HS-27A (cell line): ENCODE measurements around the gene GSTP1.
"Not testable (repeated sequence)": the region's sequence is repeated elsewhere in the genome, so short reads cannot be mapped to it uniquely, and the experiment has no call there.

Experiments
- DNase-seq: peaks from one replicate; pipeline ENCODE4 v3.0.0-alpha.2; 2012; ENCODE audit warnings: low read depth, missing footprints

The GSTP1 gene

DNA sequence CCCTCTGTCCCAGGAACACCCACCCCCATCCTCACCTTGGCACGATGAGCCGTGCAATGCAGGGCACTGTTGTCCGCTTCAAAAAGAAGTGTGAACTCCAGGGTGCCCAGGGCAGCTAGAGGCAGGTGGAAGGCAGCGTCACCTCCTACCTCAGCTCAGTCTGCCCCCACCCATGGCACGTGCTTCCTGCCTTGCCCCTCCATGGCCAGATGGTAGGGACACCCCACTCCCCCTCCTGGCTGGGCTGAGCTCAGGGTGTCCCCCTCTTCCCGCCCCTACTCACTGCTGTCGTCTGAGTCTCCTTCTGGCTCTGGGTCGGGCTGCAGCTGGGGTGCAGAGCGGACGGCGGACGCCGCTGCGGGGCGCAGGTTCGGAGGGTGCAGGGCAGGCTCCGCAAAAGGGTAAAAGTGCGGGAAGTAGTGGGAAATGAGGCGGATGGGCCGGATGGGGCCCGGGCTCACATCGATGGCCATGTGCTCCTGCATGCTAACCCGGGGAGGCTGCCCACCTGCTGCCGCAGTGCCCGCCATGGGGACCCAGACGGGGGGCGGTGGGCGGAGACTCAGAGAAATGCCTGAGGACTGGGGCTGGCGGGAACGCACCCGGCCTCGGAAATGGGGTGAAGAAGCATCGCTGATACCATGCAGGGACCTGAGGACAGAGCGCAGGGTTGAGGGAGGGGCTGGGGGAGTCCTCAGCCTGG is 32.3 kb downstream of the GSTP1 start:
- DNase-seq, result no peak

DNA sequence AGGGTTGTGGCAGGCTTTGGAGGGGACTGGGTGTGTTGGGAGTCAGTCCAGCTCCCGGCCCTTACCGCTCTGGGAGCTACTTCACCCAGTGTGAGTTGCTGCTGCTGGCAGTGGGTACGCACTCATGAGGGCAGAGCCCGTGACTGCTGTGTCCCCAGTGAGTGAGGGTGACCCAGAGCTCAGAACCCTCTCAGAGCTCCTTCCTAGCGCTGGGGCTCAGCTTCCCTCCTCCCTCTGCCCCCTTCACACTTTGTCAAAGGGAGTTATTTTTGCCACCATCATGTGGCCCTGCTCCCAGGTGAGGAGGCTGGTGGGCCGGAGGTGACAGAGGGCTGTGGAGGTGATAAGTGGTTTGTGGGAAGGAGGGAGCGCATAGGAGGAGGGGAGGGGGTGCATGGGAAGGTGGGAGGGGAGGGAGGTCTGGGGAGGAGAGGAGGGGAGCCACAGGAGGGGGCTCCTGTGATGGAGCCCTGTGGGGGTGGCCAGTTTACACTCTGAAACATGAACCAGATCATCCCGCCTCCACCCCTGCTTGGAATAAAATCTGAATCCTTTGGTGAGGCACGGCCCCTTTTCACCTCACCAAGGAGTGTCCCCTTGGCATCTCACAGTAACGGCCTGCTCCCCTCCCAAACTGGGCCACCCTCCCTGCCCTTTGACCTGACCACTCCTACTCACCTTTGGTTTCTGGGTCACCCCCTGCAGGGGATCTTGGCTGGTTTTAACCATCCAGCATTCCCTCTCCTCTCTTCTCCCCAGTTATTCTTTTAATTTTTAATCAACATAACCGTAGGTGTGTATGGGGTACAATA is 33.0 kb downstream of the GSTP1 start:
- DNase-seq, result no peak

DNA sequence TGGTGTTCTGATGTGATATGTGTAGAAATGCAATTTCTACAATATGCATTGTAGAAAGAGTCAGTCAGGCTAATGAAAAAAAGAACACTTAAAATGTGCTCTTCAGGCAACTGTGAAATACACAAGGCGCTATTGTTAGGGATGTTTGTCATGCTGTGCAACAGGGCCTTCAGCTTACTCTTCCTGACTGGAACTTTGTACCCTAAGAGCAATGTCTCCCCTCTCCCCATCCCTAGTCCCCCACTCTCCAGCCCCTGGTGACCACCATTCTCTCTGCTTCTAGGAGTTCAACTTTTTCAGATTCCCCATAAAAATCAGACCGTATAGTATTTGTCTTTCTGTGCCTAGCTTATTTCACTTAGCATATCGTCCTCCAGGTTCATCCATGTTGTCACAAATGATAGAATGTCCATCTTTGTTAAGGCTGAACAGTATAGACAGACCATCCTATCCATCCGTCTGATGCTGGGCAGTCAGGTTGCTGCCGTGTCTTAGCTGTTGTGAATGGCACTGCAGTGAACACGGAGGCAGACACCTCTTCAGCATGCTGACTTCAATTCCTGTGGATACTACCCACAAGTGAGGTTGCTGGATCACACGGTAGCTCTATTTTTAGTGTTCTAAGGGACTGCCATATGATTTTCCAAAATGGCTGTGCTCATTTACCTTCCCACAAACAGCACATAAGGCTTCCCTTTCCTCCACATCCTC is 33.8 kb downstream of the GSTP1 start:
- DNase-seq, result no peak

DNA sequence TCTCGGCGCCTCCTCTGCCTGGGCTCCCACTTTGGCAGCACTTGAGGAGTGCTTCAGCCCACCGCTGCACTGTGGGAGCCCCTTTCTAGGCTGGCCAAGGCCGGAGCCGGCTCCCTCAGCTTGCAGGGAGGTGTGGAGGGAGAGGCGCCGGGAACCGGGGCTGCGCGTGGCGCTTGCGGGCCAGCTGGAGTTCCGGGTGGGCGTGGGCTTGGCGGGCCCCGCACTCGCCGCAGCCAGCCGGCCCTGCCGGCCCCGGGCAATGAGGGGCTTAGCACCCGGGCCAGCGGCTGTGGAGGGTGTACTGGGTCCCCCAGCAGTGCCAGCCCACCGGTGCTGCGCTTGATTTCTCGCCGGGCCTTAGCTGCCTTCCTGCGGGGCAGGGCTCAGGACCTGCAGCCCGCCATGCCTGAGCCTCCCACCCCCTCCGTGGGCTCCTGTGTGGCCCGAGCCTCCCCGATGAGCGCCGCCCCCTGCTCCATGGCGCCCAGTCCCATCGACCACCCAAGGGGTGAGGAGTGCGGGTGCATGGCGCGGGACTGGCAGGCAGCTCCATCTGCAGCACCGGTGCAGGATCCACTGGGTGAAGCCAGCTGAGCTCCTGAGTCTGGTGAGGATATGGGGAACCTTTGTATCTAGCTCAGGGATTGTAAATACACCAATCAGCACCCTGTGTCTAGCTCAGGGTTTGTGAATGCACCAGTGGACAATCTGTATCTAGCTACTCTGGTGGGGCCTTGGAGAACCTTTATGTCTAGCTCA is 35.5 kb downstream of the GSTP1 start:
- DNase-seq, result not testable (repeated sequence)

DNA sequence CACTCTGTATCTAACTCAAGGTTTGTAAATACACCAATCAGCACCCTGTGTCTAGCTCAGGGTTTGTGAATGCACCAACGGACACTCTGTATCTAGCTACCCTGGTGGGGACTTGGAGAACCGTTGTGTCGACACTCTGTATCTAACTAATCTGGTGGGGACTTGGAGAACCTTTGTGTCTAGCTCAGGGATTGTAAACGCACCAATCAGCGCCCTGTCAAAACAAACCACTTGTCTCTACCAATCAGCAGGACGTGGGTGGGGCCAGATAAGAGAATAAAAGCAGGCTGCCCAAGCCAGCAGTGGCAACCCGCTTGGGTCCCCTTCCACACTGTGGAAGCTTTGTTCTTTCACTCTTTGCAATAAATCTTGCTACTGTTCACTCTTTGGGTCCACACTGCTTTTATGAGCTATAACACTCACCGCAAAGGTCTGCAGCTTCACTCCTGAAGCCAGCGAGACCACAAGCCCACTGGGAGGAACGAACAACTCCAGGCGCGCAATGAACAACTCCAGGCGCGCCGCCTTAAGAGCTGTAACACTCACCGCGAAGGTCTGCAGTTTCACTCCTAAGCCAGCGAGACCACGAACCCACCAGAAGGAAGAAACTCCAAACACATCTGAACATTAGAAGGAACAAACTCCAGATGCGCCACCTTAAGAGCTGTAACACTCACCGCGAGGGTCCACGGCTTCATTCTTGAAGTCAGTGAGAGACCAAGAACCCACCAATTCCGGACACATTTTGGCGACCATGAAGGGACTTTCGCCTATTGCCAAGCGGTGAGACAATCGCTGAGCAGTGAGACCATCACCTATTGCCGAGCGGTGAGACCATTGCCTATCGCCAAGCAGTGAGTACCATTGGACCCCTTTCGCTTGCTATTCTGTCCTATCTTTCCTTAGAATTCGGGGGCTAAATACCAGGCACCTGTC is 36.3 kb downstream of the GSTP1 start:
- not testable (repeated sequence) for DNase-seq

DNA sequence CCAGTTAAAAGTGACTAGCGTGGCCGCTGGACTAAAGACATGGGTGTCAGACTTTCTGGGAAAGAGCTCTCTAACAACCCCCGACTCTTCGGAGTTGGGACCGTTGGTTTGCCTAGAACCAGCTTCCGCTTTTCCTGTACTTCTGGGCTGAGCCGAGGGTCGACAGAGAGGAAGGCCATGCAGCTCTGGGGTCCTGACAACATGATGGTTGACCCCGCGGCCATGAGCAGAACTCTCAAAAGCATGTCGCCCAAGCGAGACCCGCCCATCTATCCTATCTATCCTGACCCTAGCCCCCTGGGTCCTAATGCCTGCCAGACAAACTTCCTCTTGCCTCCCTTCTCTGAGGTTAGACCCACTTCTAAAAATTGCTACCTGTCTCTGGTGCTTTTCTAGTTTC is 37.0 kb downstream of the GSTP1 start:
- not testable (repeated sequence) for DNase-seq

DNA sequence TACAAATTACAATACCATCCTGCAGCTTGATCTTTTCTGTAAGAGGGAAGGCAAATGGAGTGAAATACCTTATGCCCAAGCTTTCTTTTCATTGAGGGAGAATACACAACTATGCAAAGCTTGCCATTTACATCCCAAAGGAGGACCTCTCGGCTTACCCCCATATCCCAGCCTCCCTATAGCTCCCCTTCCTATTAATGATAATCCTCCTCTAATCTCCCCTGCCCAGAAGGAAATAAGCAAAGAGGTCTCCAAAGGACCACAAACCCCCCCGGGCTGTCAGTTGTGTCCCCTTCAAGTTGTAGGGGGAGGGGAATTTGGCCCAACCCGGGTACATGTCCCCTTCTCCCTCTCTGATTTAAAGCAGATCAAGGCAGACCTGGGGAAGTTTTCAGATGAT is 38.3 kb downstream of the GSTP1 start:
- not testable (repeated sequence) for DNase-seq

DNA sequence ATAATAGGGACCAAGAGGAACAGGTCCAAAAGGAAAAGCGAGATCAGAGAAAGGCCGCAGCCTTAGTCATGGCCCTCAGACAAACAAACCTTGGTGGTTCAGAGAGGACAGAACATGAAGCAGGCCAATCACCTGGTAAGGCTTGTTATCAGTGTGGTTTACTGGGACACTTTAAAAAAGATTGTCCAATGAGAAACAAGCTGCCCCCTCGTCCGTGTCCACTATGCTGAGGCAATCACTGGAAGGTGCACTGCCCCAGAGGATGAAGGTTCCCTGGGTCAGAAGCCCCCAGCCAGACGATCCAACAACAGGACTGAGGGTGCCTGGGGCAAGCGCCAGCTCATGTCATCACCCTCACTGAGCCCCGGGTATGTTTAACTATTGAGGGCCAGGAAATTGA is 39.3 kb downstream of the GSTP1 start:
- DNase-seq, result not testable (repeated sequence)

DNA sequence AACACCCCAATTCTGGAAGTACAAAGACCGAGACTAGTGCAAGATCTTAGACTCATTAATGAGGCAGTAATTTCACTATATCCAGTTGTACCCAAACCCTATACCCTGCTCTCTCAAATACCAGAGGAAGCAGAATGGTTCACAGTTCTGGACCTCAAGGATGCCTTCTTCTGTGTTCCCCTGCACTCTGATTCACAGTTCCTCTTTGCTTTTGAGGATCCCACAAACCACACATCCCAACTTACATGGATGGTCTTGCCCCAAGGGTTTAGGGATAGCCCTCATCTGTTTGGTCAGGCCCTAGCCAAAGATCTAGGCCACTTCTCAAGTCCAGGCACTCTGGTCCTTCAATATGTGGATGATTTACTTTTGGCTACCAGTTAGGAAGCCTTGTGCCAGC is 40.2 kb downstream of the GSTP1 start:
- DNase-seq, result not testable (repeated sequence)

DNA sequence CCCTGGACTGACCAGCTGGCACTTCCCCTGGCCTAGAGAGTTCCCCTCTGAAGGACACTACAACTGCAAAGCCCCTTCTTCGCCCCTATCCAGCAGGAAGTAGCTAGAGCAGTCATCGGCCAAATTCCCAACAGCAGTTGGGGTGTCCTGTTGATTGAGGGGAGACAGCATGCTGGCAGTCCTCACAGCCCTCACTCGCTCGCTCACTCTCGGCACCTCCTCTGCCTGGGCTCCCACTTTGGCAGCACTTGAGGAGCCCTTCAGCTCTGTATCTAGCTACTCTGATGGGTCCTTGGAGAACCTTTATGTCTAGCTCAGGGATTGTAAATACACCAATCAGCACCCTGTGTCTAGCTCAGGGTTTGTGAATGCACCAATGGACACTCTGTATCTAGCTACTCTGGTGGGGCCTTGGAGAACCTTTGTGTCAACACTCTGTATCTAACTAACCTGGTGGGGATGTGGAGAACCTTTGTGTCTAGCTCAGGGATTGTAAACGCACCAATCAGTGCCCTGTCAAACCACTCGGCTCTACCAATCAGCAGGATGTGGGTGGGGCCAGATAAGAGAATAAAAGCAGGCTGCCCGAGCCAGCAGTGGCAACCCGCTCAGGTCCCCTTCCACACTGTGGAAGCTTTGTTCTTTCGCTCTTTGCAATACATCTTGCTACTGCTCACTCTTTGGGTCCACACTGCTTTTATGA is 42.7 kb downstream of the GSTP1 start:
- not testable (repeated sequence) for DNase-seq

DNA sequence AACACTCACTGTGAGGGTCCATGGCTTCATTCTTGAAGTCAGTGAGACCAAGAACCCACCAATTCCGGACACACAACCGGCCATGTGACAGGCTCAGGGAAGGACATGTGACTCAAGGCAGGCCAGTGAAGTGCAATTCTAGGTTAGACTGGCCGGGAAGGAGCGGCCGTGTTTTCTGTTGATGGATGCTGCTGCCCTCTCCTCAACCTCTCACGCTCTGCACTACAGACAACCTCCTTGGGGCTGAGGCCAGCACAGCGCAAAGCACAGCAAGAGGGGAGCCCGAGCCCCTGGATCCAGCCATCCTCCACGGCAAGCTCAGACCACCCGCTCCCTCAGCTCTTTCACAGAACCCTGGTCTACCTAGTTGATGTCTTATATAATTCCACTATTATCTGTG is 43.4 kb downstream of the GSTP1 start:
- DNase-seq, result no peak

DNA sequence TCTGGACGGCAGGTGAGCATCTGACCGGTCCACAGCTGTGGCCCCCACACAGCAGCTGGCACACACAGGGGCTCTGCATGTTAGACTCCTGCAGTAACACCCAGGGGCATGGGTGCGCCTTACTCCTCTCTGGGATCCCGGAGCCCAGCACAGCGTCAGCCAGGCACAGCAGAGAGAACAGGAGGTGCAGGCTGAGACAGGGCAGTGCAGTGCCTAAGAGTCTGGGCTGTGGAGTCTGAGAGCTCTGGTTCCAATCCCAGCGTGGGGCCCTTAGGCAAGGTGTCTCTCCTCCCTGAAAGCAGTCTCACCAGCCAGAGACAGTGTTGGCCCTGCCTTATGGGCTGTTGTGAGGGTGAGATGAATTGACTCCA is 43.8 kb downstream of the GSTP1 start:
- no peak for DNase-seq

DNA sequence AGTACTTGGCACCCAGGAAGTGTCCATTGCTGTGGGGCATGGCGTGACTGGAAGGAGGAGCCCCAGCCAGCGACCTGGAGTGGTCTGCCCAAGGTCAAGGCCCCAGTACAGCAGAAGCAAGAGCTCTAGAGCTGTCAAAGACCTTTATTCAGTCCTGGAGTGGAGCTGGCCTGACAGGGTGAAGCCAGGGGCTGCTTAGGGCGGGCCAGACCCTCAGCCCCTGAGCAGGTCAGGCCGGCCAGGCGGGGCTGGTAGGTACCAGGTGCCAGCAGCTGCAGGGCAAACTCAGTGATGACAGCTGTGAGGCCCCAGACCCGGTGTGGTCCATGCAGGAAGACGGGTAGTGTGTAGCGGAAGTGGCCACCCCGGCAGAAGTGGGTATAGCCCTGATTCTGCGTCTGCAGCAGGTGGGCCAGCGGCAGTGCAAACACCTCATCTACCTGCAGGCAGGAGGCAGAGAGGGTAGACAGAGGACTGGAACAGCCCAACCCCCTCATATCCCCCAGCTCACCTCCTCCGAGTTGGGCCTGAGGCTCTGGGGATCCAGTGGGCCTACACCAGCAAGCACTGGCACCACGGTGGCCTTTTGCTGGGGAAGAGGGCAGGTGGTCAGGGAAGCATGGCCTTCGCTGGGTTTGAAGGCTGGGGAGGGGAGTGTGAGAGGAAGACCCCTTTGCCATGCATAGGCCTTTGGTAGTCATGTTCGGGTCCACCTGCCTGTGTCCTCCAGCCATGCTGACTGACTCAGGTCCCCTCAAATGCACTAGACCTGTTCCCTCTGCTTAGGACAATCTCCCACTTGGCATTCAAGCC is 44.4 kb downstream of the GSTP1 start:
- no peak for DNase-seq

DNA sequence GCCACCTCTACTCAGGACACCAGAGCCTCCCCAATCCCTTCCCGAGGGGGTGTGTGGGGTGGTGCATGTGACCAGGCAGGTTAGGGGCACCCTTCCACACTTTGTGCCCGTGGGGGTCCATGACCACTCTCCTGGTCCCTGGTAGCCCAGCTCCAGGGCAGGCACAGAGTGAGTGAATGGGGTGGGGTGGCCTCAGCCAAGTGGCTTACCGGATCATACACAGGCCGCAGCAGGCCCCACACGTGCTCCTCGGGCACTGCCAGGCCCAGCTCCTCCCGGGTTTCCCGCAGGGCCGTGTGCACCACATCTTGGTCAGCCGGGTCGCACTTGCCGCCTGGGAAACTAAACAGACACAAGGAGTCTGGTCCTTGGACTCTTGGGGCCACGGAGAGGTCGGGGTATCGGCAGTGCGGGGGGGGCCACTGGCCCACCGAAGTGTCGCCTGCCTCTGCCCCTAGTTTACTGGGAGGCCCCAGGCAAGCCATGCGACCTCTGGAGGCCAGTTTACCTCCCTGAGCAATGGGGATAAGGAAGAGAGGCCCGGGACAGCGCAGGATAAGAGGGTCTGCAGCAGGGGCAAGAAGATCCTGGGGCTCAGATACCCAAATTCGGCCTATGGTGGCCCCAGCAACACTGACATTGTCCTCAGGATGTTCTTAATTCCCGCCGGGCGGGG is 45.2 kb downstream of the GSTP1 start:
- DNase-seq, result no peak

DNA sequence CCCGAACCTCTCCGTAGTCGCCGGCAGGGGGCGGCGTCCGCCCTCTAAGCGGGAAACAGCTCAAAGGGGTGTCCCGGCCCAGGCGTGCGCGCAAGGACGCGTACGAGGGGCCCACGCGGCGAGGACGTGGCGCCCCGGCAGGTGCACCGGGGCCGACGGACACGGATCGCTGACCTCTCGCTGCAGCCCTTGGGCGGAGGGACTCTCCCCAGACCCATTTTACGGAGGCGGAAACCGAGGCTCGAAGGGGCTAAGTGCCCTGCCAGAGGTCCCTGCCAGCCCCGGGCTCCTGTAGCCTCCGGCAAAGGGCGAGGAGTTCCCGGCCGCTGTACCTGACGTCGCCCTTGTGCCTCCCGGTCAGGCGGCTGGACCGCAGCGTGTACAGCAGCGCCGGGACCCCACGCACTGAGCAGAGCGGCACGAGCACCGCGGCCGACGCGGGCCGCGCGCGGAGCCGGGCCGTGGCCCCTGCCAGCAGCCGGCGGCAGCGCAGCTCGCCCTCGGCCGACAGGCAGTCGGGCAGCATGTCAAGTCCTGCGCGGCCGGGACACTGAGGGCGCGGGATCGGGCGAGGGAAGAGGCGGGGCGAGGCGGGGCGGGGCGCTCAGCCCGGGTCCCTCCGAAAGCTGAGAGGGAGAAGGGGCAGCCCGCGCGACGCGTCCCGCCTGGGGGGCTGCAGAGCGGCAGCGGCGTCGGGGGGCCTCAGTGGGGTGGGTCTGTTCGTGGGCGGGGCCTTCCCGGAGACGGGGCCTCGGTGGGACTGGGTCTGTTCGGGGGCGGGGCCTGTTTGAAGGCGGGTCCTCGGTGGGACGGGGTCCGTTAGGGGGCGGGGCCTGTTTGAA is 46.0 kb downstream of the GSTP1 start, which contains the start of gene NUDT8:
TSS of gene NUDT8 (minus strand) at position 552 of the 842 bp plus-strand sequence. CDS start at position 526, 26 bp downstream.
- peak; percentile 57 for DNase-seq

DNA sequence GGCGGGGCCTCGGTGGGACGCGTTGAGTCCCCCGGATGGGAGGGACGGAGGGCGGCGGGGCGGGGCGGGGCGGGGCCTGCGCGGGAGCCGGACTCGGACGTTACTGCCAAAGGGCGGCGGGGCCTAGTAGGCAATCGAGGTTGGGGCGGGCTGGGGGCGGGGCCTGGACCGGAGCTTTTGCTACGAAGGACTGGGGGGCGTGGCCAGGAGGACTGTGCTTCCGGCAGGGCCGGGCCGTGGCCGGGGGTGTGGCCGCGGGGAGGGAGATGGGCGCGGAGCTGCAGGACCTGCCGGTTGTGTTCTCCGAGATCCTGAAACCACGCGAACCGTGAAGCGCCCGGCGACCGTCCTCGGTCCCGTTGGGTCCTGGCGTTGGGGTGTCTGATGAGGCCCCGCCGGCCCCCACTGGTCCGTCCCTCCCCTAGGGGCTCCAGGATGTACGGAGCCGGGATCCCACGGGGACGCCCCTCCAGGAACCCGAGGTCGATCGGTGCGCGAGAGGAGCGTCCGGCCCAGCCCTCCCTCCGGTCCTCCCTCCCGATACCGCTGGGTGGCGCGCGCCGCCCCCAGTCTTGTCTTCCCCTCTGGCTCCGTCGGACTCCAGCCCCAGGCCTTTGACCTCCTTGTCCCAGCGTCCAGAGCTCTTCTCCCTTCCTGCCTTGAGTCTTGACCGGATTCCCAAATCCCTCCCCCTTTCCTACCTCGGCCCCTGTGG is 46.8 kb downstream of the GSTP1 start:
- peak; percentile 86 for DNase-seq

DNA sequence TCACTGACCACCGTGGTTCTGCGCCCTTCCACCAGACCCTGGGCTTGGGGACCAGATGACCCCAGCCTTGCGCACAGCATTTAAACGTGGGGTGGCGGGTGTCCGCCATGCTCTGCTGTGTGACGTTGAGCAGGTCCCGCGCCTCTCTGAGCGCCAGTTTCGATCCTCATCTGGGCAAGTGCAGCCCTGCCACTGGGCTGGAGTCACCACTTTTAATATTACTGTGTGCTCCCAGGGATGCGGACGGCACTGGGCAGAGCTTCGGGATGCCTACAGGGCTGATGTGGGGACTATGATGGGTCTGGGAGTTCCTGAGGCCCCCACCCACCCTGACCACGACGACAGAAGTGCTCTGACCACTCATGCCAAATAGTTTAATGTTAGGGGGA is 47.3 kb downstream of the GSTP1 start:
- no peak for DNase-seq
